Stimulated activated CD4-positive, alpha-beta T cell treated with anti-CD3 and anti-CD28 coated beads, Interleukin-4, amount 100 ng/mL, for 1 hour (primary cell): ENCODE results near the gene WDR4.
A peak's percentile ranks its signal among the peaks of the same experiment; 100 is the strongest.
"Not testable (repeated sequence)": the region's sequence is repeated elsewhere in the genome, so short reads cannot be mapped to it uniquely, and the experiment has no call there.

ENCODE experiments used
- DNase-seq: peaks from one replicate; pipeline ENCODE4 v3.0.0-alpha.2; 2020

The WDR4 gene

DNA sequence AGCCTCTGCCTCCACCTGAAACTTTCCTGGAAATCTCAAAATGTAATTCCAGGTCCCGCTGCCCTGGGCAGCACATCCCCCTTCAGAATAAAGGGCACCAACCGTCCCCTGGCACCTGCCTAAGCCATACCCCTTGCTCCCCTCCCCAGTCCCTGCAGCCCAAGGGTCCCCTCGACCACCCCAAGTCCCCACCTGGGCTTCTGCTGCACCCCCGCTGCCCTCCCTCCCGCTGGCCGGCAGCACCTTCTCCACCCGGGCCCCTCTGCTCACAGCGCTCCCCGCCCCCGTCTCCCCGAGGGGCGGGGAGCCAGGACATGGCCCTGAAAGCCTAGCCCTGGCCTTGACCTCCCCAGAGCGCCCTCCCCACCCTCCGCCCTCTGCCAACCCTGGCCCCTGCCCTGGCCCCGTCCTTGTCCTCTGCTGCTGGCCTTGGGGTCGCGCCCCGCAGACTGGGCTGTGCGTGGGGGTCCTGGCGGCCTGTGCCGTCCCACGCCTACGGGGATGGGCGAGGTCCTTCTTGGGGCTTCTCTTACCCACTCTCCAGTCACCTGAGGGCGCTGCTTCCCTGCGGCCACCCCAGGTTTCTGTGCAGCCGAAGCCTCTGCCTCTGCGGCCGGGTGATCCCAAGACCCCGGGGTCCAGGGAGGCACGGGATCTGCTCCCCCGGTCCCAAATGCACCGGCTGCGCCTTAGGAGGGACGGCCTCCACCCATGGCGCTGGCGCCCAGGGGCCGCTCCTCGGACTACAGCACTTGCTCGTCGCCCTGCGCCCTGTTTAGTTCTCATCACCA lies 41.7 kb downstream of the WDR4 start:
- no peak for DNase-seq

DNA sequence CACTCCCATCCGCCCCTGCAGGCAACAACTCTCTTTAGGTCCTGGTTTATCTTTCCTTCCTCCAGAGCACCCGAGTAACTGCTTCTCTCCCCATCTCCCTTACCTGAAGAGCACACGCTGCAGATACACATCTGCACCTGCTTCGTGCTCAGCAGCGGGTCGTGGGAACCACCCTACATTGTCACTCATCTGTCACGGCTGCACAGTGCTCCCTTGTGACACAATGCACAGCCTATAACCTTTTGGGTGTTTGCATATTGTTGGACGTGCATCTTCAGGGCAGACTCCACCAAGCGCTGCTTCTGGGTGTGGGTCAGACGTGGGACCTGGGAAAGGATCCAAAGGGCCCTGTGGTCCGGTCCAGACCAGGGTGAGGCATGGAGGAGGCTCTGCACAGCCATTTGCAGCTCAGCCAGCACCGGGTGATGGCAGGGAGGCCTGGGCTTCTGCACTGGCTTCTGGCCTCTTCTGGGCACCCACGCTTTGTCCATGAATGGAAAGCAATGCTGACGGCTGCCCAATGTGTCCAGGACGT lies 42.5 kb downstream of the WDR4 start:
- no peak for DNase-seq

DNA sequence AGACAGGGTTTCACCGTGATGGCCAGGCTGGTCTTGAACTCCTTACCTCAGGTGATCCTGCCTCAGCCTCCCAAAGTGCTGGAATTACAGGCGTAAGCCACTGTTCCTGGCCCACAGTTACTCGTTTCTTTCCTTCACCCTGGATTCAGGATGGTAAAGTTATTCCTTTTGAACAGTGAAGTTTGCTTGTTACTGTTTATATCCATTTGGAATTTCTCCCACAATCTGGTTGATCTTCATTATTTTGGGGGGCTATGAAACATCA lies 43.0 kb downstream of the WDR4 start:
- DNase-seq = no peak

DNA sequence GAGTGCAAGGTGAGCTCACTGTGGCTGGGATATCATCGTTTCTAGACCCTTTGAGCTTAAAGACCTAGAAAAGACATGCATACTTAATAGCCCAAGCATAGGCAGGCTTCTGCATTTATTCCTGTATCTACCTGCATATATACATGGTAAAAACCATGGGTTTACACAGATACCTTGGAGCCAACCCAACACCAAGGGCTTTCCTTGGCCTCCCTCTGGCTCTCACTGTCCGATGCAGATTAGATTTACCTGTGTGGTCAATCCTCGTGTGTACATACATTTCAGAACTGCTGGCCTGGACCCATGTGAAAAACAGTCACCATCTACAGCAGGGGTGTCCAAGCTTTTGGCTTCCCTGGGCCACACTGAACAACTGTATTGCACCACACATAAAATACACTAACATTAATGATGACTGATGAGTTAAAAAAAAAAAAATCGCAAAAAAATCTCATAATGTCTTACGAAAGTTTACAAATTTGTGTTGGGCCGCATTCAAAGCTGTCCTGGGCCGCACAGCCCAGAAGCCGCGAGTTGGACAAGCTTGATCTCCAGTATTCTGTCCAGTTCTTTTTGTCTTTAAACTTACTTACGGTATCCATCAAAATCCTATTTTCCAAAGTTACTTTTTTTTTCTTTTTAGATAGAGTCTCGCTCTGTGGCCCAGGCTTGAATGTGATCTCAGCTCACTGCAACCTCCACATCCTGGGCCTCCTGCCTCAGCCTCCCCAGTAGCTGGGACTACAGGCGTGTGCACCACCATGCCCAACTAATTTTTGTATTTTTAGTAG lies 43.5 kb downstream of the WDR4 start:
- DNase-seq = no peak

DNA sequence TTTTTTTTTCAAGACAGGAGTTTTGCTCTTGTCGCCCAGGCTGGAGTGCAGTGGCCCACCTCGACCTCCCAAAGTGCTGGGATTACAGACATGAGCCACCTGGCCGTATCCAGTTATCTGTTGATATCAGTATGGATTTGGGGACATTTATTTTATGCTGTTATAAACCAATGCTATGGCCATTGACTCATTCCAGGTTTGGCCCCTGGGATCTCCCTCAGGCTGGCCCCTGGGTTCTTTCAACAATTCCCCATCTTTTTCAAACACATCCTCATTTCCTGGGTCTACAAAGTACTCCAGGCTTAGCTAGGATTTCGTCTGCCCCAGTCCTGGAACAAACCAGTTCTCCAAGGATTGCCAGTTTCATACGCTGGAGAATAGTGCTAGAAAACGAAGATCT lies 44.1 kb downstream of the WDR4 start:
- no peak for DNase-seq

DNA sequence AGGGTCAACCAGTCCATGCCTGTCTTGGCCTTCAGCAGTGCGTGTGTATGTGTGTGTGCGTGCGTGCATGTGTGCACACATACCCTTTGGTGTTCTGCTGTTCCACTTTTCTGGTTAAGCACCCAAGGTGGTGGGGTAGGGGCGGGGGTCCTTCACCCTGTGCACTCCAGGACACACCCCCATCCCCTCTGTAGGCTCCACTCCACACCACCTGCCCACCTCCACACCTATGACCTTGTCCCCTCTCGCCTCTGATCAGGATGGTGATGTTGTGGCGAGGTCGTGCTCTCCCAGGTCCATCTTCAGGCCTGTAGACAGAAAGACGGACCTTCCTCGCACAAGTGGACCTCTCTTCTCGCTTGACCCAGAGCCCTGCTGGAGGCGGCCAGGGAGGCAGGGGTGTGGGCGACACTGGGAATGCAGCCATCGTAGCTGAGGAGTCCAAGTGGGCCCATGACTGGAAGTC lies 44.6 kb downstream of the WDR4 start:
- DNase-seq = no peak

DNA sequence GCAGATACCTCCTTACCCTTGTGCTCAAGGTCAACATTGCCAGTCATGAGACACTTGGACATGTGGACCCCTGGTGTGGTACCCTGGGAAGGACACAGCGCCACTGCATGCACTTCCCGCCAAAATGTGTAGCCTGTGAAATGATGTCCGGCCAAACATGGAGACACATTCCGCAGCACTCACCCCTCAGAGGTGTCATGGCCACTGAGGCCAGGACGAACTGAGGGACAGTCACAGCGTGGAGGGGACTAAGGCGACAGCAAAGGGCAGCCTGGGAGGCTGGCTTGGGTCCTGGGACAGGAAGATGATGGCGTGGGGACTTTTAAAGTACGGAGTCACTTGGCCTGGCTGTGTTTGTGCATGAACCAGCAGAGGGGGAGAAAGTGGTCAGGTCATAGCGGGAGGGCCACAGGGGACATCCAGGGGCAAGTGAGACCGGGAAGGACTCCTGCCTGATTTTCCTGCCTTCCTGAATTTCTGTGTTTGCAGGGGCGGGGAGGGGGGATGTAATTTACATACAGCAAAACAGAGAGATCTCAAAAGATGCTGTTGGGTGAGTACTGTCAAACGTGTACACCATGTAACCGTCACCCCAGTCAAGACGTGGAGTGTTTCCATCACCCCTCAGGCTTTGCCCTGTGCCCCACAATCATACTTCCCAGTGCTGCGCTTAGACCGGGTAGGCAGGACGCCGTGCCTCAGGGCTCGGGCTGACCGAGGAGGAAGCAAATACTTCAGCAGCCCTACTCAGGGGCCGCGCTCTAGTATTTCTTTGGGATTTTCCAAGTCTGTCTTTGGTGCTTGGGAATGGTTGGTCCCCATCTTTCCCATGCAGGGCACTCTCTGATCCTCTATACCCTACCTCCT lies 45.2 kb downstream of the WDR4 start:
- no peak for DNase-seq

DNA sequence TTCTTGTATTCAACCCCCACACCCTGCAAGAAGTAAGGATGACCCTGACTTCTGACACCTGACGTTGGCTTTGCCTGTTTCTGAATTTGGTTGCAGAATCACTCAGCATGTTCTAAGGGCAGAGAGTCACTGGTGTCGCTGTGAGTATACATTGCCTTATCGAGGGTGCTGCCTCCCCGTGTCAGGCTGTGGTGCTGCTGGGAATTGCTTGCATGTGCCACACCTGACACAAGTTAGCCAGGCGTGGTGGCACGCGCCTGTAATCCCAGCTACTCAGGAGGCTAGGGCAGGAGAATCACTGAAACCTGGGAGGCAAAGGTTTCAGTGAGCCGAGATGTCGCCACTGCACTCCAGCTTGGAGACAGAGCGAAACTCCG lies 45.9 kb downstream of the WDR4 start:
- DNase-seq = peak; percentile 58

DNA sequence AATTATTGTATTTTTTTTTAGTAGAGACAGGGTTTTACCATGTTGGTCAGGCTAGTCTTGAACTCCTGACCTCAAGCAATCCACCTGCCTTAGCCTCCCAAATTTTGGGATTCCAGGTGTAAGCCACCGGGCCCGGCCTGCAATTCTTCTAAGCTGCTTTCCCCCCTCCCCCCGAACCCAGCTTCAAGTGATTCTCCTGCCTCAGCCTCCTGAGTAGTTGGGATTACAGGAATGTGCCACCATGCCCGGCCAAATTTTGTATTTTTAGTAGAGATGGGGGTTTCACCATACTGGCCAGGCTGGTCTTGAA lies 47.1 kb downstream of the WDR4 start:
- not testable (repeated sequence) for DNase-seq

DNA sequence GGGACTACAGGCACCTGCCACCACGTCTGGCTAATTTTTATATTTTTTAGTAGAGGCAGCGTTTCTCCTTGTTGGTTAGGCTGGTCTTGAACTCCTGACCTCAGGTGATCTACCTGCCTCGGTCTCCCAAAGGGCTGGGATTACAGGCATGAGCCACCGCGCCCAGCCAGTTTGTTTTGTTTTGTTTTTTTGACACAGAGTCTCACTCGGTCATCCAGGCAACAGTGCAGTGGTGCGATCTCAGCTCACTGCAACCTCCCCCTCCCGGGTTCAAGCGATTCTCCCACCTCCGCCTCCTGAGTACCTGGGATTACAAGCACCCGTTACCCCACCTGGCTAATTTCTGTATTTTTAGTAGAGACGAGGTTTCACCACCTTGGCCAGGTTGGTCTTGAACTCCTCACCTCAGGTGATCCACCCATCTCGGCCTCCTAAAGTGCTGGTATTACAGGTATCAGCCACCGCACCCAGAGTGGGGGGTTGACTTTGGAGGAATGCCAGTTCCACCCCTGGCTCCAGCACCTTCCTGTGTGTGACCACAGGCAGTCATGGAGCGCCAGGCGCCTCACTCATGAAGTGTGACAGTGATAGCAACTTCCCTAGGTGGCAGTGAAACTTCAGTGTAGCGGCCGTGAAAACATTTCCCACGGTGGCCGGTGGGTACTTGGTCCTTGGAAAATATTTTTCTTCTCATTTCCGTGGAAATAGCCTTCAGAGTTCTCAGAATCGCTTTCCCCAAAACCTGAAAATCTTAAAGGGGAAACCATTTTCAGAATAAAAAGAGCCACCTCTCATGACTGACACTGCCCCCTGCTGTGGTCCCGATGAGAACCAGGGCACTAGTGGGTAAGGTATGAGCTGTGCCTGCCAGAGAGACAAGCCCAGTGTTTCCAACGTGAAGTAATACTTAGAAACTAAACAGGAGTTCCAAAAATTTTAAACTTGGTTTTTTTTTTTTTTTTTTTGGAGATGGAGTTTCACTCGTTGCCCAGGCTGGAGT lies 48.6 kb downstream of the WDR4 start:
- DNase-seq = no peak

DNA sequence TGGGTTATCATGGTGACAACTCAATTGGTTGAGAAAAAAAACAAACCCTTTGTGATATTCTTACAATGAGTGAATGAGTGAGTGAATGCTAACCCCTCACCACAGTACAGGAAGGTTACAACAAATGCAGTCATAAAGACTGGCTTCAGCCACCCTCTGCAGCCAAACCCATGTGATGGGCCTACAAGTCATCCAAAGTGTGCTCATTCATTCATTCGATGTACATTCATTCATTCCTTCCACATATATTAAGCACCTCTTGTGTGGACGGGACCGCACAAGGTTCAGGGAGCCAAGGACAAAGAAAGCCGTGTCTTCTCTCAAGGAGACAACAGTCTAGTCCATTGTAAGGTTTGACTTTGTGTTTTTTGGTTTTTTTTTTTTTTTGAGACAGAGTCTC lies 49.4 kb downstream of the WDR4 start:
- no peak for DNase-seq

DNA sequence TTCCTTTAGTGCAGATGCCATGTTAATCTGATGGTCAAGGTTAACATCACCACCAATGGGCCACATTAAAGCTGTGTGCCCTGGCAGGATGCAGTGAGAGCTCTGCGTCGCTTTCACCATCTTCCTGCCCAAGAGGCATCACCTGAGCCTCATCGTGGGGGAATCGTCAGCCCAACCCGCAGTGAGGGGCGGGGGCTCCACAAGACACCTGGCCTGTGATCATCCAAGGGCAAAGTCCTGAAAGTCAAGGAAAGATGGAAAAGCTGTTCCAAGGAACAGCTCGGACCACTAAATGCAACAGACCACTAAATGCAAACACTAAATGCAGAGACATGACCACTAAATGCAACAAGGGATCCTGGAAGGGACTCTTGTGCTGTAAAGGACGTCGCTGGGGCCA lies 49.9 kb downstream of the WDR4 start:
- DNase-seq = no peak

DNA sequence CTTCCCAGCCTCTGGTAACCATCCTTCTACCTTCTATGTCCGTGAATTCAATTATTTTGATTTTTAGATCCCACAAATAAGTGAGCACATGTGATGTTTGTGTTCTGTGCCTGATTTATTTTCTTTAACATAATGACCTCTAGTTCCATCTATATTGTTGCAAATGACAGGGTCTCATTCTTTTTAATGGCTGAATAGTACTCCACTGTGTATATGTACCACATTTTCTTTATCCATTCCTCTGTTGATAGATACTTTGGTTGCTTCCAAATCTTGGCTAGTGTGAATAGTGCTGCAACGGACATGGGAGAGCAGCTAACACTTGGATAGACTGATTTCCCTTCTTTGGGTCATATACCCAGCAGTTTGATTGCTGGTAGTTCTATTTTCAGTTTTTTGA lies 51.8 kb downstream of the WDR4 start:
- no peak for DNase-seq

DNA sequence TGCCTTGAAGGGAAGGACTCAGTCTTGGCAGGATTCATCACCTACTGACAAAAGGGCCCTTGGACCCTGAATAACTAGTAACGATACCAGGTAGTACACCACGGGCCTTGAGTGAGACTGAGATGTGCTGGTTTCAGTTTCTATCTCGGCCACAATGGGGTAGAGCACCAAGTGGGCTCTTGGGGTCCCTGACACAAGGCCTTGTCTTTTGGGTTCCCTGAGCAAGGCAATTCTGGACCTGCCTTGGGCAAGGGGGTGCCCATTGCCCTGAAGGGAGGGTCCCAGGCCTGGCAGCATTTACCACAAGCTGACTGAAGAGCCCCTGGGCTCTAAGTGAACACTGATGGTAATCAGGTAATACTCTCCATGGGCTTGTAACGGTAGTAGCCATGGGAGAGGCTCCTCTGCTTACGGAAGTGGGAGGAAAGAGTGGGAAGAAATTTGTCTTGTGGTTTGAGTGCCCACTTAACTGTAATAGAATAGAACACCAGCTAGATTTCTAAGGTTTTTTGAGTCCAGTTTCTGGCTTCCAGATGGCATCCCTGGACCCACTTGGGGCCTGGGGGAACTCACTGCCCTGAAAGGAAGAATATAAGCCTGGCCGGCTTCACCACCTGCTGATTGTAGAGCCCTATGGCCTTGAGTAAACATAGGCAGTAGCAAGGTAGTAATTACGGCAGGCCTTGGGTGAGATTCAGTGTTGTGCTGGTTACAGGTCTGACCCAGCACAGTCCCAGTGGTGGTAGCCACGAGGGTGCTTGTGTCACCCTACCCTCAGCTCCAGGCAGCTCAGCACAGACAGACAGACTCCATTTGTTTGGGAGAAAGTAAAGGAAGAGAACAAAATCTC lies 58.5 kb downstream of the WDR4 start:
- no peak for DNase-seq

DNA sequence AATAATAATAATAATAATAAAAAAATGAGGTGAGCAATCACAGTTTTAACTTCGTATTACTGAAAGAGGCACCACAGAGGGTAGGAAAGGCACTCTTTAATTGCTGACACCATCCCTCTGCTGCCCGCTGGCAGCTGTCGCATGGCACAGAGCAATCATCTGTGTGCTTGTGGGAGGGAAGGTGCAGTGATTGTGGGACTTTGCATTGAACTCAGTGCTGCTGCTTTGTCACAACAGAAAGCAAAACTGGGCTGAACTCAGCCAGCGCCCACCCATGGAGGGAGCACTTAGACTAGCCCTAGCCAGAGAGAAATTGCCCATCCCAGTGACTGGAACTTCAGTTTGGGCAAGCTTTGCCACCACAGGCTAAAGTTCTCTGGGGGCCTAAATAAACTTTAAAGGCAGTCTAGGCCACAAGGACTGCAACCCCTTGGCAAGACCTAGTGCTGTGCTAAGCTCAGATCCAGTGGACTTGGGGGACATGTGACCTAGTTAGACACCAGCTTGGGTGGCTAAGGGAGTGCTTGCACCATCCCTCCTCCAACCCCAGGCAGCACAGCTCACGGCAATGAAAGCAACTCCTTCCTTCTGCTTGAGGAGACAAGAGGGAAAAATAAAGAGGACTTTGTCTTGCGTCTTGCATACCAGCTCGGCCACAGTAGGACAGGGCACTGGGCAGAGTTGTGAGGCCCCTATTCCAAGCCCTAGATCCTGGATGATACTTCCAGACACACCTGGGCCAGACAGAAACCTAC lies 59.3 kb downstream of the WDR4 start:
- DNase-seq = no peak

DNA sequence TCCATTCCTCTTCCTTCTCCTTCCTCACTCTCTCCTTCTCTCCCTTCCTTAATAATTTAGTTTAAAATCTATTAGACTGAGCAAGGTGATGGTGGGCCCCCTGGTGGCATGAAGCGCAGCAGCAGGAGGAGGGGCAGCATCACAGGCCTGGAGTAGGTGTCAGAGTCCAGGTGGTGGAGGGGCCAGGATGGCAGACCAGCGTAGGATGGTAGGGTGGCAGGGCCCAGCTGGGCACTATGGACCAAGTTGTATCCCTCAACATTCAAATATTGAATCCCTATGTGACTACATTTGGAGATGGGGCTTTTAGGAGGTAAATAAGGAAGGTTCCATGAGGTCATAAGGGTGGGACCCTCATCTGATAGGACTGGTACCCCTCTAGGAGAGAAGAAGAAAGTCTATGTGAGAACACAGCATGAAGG lies 61.0 kb downstream of the WDR4 start:
- DNase-seq = peak; percentile 62

DNA sequence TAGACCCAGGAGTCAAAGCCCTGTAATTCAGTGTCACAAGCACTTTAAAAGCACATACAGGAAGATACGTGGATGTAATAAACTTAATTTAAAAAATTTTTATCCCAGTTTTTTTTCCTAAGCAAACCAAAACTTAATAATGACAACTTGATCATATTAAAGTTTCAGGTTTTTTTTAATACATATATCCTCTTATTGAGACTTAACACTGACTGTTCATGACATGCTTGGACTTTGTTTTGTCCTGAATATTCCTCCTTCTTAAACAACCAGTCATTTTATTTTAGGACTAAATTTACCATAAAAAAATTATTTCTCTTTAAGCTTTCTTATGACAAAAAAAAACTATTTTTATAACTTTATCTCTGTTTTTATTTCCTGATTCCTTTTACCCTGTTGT lies 64.1 kb downstream of the WDR4 start:
- no peak for DNase-seq

DNA sequence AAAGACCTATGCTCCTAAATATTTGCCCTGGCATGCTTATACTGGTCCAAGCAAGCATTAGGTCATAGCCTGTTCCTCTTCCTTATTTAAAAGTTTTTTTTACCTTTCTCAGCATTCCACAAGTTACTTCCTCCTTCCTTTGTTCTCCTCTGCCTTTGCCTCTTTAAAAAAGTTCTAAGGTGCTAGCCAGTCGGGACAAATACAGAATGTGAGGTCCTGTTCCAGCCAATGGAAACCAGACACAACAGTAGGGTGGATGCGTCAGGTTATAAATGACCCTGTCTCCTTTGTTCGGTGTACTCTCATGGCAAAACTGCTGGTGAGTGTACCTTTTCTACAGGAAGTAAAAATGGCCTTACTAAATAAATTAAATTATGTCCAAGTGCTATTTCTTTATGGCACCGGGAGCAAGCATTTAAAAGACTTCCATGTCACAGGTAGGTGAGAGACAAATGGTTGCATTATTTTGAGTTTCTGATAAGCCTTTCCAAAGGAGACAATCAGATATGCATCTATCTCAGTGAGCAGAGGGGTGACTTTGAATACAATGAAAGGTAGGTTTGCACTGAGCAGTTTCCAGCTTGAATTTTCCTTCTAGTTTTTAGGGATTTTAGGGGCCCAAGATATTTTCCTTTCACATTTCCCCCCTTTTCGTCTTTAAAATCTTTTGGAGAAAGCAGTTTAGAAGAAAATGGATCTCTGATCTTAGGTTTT lies 66.7 kb downstream of the WDR4 start:
- DNase-seq = not testable (repeated sequence)

DNA sequence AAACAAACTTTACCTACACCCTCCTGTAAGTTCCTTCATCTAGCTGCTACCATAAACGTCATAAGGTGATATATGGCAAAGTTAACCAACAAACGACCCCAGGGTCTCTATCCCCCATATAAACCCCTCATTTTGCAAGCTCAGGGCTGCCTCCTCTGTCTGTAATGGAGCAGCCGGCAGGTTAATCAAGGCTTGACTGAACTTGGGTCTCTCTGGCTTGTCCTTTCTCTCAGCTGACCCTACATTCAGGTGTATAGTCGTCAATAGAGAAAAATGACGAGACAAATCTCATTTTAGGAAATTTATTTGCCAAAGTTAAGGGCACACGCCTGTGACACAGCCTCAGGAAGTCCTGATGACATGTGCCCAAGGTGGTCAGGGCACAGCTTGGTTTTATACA lies 67.4 kb downstream of the WDR4 start:
- no peak for DNase-seq
